ENCODE results near the gene RASAL2.
A peak's percentile ranks its signal among the peaks of the same experiment; 100 is the strongest.

The RASAL2 gene

GRCh38 chr1:178093951-178094738, at the start of gene RASAL2:
TSS of gene RASAL2 (plus strand) at chr1:178094104. CDS start at chr1:178094493, 389 bp downstream.
- DNase-seq (ENCODE audit: low read depth): peak; percentile 80

DNA sequence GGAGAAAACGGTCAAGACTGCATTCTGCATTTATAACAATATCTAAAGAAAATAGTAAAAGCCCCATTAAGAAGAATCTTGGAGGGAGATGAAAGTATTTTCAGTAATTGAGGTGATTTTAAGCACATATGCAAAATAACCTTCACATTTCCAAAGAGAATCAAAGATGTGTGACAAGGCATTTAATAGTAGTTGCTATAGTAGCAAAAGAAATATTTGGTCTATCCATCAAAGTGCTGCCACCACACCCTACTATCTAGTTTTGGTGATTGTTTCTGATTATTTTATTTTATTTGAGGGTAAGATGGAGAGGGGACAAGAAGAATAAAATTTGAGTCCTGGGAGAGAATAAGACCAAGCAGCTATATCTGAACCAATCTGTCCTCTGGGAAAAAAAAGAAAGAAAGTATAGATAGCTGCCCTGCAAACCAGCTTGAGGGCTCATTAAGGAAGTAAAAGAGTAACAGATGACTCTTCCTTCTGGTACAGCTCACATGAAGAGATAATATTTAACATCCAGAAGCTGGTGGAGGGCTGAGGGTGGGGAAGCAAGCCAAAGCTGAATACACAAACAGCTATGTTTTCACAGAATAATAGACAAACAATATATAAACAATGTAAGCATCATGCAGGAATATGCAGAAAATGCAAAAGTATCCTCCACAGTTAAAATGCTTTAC, 47.2 kb upstream of the RASAL2 start:
- DNase-seq (ENCODE audit: low read depth): no peak

DNA sequence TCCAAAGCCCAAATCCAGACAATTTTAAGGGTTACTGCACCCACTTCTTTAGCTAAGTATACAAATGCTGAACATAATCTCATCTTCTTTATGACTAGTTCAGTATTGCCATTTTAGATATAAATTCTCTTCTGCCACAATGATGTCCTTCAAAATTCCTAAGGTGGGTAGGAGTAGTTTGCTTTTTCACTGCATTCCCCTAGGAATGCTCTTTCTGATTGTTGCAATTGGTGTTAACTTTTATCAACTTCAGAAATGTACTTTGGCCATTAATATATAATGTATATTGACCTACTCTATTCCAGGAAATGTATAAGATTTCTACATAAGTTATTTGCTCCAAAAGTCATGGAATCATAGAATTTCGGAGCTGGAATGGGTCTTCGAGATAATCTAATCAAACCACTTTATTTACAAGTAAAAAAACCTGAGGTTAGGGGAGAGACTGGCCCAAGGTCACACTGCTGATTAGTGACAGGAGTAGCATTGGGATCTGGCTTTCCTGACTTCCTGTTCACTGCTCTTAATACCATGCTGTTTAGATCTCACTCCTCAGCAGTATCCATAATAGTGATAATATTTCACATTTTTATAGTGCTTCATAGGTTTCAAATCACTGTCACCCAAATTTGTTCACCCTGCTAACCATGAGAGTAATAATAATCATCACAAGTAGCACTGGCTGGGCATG, 46.4 kb upstream of the RASAL2 start:
- no peak for DNase-seq (ENCODE audit: low read depth)

- DNase-seq (ENCODE audit: low read depth): peak; percentile 22
Measured at GRCh38 chr1:178048426-178048825, 45.5 kb upstream of the RASAL2 start.

GRCh38 chr1:178048883-178049282, 45.0 kb upstream of the RASAL2 start:
- DNase-seq (ENCODE audit: low read depth): no peak

- no peak for DNase-seq (ENCODE audit: low read depth)
Measured at GRCh38 chr1:178050084-178050483, 43.8 kb upstream of the RASAL2 start.

DNA sequence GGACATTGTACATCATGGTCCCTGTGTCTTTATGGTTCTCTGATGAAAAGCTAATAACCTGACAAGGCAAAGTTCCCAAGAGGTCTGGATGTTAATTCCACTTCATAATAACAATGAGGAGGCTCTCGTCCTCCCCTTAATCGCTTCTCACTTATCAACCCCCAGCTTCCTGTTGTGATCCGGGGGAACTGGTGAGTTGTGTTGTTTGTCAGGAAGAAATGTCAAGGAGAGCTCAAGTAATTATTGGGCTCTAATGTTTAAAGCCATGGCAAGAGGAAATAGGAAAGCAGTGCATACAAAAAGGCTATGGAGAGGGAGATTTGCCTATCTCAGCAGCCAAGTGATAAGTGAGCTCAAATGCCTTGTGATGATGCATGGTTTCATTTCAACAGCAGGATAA, 42.8 kb upstream of the RASAL2 start:
- no peak for DNase-seq (ENCODE audit: low read depth)

GRCh38 chr1:178052650-178053461, 41.0 kb upstream of the RASAL2 start:
- no peak for DNase-seq (ENCODE audit: low read depth)

GRCh38 chr1:178055093-178055492, 38.8 kb upstream of the RASAL2 start:
- DNase-seq (ENCODE audit: low read depth): peak; percentile 62

GRCh38 chr1:178055779-178056471, 38.0 kb upstream of the RASAL2 start:
- peak; percentile 51 for DNase-seq (ENCODE audit: low read depth)

DNA sequence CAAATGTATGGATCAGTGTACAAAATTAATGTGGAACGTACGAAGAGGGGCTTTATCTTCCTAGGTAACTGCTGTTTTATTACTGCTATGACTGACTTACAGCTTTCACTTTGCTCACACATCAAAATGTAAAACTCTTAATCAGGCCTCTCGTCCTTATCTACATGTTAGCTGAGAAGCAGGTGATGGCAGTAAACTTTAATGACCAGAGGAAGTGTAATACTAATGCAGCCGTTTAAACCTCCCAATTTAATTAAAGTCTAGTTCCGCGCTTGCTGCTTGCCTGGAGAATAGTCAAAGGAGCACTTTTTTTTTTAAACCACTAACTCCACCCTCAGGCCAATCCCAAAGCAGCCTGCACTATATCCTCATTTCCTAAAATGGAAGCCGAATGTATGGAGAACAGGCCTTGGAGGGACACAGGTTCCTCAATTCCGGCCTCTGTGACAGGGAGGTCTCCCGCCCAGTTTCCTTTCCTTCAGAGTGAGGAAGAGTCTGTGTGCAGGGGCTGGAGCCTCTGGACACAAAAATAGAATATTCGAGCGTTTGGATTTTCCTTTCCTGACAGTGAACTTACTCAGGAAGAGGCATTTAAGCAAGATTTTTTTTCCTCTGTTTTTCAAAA, 36.7 kb upstream of the RASAL2 start:
- no peak for DNase-seq (ENCODE audit: low read depth)

DNA sequence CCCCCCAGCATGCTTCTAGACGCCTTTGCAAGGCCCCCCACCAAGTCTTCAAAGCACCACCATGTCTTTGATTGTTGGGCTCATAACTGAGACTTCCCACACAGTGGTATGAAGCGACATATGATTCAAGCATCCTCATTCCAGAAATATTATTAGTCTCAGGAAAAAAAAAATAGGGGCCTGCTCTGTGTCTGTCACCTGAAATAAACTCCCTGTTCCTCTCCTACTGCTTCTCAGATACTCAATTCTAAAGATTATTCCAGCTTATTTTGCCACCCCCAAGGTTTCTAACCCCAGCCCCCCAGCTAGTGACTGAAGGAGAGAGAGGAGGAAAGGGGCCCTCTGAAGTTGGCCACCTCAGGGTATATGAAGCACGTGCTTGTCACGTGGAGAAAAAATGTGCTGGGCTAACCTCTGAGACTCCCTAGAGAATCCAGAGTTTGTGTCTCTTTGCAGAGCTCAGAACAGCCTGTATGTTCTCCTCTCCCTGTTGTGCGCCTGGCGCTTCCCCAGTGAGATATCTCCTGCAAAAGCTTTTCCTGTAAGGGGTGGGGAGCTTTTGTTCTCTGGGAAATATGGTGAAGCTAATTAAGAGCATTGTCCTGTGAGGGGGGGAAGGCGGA, 35.9 kb upstream of the RASAL2 start:
- DNase-seq (ENCODE audit: low read depth): peak; percentile 61

DNA sequence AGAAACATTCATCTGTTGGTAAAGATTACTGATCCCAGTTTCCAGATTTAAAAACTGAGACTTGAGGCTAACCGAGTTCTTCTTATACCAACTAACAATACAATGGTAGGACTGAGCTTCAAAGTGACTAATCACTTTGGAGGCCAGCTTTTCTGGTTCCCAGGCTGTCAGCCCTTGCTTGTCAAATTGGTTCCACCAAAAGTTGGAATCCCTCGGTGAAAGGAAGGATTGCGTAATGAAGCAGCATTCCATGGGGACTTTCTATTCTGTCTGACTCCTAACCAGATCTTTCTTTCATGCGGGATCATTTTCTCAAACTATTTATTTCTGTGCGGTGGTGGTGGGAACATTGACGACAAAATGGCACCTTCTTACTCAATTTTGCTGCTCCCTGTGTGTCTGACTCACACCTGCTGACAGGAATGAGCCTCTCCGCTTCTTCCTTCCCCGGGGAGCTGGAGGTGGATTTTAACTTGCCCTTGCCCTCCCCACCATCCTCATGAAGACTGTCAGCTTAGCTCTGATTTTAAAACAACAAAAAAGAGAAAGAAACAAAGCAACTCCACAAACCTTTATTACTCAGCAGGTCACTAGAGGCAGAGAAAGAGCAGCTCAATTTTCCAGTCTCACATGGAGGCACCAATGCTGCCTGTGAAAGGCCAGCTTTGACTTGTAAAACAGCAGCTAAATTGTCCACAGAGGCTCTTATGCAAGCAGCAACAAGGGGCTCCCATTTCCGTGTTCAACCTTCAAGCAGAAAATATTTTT, 32.9 kb upstream of the RASAL2 start:
- DNase-seq (ENCODE audit: low read depth): peak; percentile 76

- DNase-seq (ENCODE audit: low read depth): no peak
Measured at GRCh38 chr1:178061620-178062019, 32.3 kb upstream of the RASAL2 start.

- DNase-seq (ENCODE audit: low read depth): no peak
Measured at GRCh38 chr1:178064191-178064821, 29.6 kb upstream of the RASAL2 start.

- DNase-seq (ENCODE audit: low read depth): no peak
Measured at GRCh38 chr1:178065250-178065649, 28.7 kb upstream of the RASAL2 start.

DNA sequence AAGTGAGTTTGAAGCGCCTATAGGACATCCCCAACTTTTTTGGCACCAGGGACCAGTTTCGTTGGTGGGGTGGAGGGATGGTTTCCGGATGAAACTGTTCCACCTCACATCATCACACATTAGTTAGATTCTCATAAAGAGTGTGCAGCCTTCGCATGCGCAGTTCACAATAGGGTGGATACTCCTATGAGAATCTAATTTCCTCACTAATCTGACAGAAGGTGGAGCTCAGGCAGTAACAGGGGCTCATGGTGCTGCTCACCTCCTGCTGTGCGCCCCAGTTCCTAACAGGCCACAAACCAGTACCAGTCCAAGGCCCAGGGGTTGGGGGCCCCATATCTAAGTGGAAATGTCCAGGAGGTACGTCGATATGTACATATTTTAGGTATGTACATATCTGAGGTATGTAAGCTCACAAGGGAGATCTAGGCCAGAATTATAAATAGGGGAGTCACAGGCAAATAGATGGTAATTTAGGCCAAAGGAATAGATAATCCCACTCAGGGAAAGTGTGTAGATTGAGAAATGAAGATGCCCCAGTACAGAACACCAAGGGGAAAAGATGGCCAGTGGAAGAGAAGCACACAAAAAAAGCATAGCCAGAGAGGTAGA, 27.5 kb upstream of the RASAL2 start:
- no peak for DNase-seq (ENCODE audit: low read depth)

GRCh38 chr1:178066908-178067614, 26.8 kb upstream of the RASAL2 start:
- DNase-seq (ENCODE audit: low read depth): no peak

Measured in ELR (cell line).